Measurements from ENCODE around the gene SLC28A1.

DNA sequence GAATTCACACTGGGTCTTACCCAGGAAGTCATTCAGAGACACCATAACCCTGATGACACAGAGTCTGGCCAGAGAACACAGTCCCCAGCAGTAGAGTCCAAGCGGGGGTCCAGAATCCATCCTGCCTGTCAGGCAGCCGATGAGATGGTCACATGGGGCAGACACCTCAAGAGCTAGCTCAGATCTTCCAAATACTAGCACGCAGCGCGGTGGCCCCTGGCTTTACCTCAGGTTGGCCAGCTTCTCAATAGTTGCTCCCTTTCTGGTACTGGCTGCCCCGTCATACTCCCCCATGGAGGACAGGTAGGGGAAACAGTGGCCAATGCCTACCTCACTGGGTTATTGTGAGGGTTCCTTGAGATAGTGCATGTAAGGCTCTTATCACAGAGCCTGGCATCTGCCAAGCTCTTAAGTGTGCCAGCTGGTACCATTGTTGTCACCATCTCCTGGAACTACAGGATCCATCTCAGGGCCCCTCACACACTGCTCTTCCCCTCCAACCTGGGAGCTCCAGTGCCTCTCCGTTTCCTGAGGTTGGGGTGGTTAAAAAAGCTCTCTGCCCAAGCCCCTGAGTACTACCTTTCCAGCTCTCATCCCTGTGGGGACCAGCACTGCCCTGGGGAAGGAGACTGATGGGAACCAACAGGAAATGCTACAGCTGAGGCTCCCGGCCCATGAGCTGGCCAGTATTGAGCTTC, 3.5 kb upstream of the SLC28A1 start:
- TF ChIP-seq EZH2 (IDR thresholded peaks at IDR 0.05), result no peak
- no peak for TF ChIP-seq ZNF274 (IDR thresholded peaks at IDR 0.05; ENCODE audit: low read depth, low read length)
- no peak for TF ChIP-seq POLR2AphosphoS5 (IDR thresholded peaks at IDR 0.05; ENCODE audit: low read depth, low read length)
- TF ChIP-seq, protein P1, sequence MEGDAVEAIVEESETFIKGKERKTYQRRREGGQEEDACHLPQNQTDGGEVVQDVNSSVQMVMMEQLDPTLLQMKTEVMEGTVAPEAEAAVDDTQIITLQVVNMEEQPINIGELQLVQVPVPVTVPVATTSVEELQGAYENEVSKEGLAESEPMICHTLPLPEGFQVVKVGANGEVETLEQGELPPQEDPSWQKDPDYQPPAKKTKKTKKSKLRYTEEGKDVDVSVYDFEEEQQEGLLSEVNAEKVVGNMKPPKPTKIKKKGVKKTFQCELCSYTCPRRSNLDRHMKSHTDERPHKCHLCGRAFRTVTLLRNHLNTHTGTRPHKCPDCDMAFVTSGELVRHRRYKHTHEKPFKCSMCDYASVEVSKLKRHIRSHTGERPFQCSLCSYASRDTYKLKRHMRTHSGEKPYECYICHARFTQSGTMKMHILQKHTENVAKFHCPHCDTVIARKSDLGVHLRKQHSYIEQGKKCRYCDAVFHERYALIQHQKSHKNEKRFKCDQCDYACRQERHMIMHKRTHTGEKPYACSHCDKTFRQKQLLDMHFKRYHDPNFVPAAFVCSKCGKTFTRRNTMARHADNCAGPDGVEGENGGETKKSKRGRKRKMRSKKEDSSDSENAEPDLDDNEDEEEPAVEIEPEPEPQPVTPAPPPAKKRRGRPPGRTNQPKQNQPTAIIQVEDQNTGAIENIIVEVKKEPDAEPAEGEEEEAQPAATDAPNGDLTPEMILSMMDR (IDR thresholded peaks at IDR 0.05 in 2 of 3, conservative IDR thresholded peaks at IDR 0.05 in 1 of 3; ENCODE audit: borderline replicate concordance in 1 of 3, insufficient read depth in 1 of 3, low read depth in 2 of 3, low read length in 2 of 3), result no peak
- no peak for TF ChIP-seq POLR2A (IDR thresholded peaks at IDR 0.05; ENCODE audit: borderline replicate concordance, extremely low read depth, insufficient read depth, insufficient read length)
- no peak for TF ChIP-seq EZH2phosphoT487 (IDR thresholded peaks at IDR 0.05; ENCODE audit: borderline replicate concordance)
- no peak for TF ChIP-seq SIN3A (IDR thresholded peaks at IDR 0.05; ENCODE audit: low read depth)
- no peak for TF ChIP-seq EGR1 (IDR thresholded peaks at IDR 0.05; ENCODE audit: low read depth)
- TF ChIP-seq, protein P2, sequence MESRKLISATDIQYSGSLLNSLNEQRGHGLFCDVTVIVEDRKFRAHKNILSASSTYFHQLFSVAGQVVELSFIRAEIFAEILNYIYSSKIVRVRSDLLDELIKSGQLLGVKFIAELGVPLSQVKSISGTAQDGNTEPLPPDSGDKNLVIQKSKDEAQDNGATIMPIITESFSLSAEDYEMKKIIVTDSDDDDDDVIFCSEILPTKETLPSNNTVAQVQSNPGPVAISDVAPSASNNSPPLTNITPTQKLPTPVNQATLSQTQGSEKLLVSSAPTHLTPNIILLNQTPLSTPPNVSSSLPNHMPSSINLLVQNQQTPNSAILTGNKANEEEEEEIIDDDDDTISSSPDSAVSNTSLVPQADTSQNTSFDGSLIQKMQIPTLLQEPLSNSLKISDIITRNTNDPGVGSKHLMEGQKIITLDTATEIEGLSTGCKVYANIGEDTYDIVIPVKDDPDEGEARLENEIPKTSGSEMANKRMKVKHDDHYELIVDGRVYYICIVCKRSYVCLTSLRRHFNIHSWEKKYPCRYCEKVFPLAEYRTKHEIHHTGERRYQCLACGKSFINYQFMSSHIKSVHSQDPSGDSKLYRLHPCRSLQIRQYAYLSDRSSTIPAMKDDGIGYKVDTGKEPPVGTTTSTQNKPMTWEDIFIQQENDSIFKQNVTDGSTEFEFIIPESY (IDR thresholded peaks at IDR 0.05; ENCODE audit: extremely low read depth, insufficient replicate concordance, low read length), result no peak
- TF ChIP-seq TCF7L2 (IDR thresholded peaks at IDR 0.05; ENCODE audit: borderline replicate concordance, extremely low read depth, insufficient read depth, insufficient read length), result no peak
- no peak for TF ChIP-seq JUND (IDR thresholded peaks at IDR 0.05)
- no peak for TF ChIP-seq ELF1 (IDR thresholded peaks at IDR 0.05; ENCODE audit: borderline replicate concordance, low read depth)
- TF ChIP-seq, protein P3, sequence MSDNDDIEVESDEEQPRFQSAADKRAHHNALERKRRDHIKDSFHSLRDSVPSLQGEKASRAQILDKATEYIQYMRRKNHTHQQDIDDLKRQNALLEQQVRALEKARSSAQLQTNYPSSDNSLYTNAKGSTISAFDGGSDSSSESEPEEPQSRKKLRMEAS (IDR thresholded peaks at IDR 0.05), result no peak
- TF ChIP-seq ZFX (IDR thresholded peaks at IDR 0.05), result no peak
